ENCODE data around the gene DOCK11.

The DOCK11 gene

GRCh38 chrX:118669435-118669834, 173.8 kb downstream of the DOCK11 start:
- Histone ChIP-seq H3K4me3 (no peak overlapping the region), H3K9ac (no peak overlapping the region), H4K20me1 (no peaks in the 10 kb centered on the region), H3K27ac (no peak overlapping the region), H3K4me1 (no peaks in the 10 kb centered on the region), H3K36me3 (peaks cover 29% of the 10 kb centered on the region), H3K4me2 (no peak overlapping the region), H3K9me3 (no peaks in the 10 kb centered on the region), H3K27me3 (no peaks in the 10 kb centered on the region)
- TF ChIP-seq Cebpa-rat (IDR thresholded peaks at IDR 0.05), result no peak

GRCh38 chrX:118675326-118675965, 179.8 kb downstream of the DOCK11 start:
- no peak overlapping the region for H3K4me3 ChIP-seq

GRCh38 chrX:118675966-118676349, 180.3 kb downstream of the DOCK11 start:
- Histone ChIP-seq H3K9me3 (no peaks in the 10 kb centered on the region), H3K9ac (no peak overlapping the region), H3K27me3 (no peaks in the 10 kb centered on the region), H3K4me3 (no peak overlapping the region), H3K4me2 (no peak overlapping the region), H3K36me3 (peaks cover 56% of the 10 kb centered on the region), H4K20me1 (no peaks in the 10 kb centered on the region), H3K27ac (no peak overlapping the region), H3K4me1 (no peaks in the 10 kb centered on the region)
- TF ChIP-seq Cebpa-rat (IDR thresholded peaks at IDR 0.05), result no peak

More at GRCh38 chrX:118675326-118675965, 179.8 kb downstream of the DOCK11 start:
- Histone ChIP-seq H3K9me3 (no peaks in the 10 kb centered on the region), H4K20me1 (no peaks in the 10 kb centered on the region), H3K36me3 (peaks cover 53% of the 10 kb centered on the region), H3K27ac (no peak overlapping the region), H3K9ac (no peak overlapping the region), H3K4me1 (no peaks in the 10 kb centered on the region), H3K4me2 (no peak overlapping the region), H3K27me3 (no peaks in the 10 kb centered on the region)
- no peak for TF ChIP-seq Cebpa-rat (IDR thresholded peaks at IDR 0.05)

- no peaks in the 10 kb centered on the region for H3K27me3 ChIP-seq
- H3K4me3 ChIP-seq, result no peak overlapping the region
- H3K4me1 ChIP-seq, result no peaks in the 10 kb centered on the region
- no peak overlapping the region for H3K4me2 ChIP-seq
- no peaks in the 10 kb centered on the region for H4K20me1 ChIP-seq
- no peak overlapping the region for H3K27ac ChIP-seq
- no peak for TF ChIP-seq Cebpa-rat (IDR thresholded peaks at IDR 0.05)
- H3K9ac ChIP-seq, result no peak overlapping the region
- peaks cover 58% of the 10 kb centered on the region for H3K36me3 ChIP-seq
- H3K9me3 ChIP-seq, result no peaks in the 10 kb centered on the region
Measured at GRCh38 chrX:118677318-118677717, 181.7 kb downstream of the DOCK11 start.

GRCh38 chrX:118679290-118679689, 183.7 kb downstream of the DOCK11 start:
- Histone ChIP-seq H3K4me3 (no peak overlapping the region), H3K27me3 (no peaks in the 10 kb centered on the region), H3K36me3 (peaks cover 46% of the 10 kb centered on the region)

GRCh38 chrX:118682258-118683014, 186.8 kb downstream of the DOCK11 start:
- H3K9ac ChIP-seq, result no peak overlapping the region
- H3K27me3 ChIP-seq, result no peaks in the 10 kb centered on the region
- no peak for TF ChIP-seq Cebpa-rat (IDR thresholded peaks at IDR 0.05)
- no peak overlapping the region for H3K4me3 ChIP-seq
- no peaks in the 10 kb centered on the region for H3K9me3 ChIP-seq
- H3K27ac ChIP-seq, result no peak overlapping the region
- H4K20me1 ChIP-seq, result no peaks in the 10 kb centered on the region
- H3K4me1 ChIP-seq, result no peaks in the 10 kb centered on the region
- peaks cover 34% of the 10 kb centered on the region for H3K36me3 ChIP-seq
- no peak overlapping the region for H3K4me2 ChIP-seq

More at GRCh38 chrX:118679290-118679689, 183.7 kb downstream of the DOCK11 start:
- no peak overlapping the region for H3K9ac ChIP-seq
- H3K4me1 ChIP-seq, result no peaks in the 10 kb centered on the region
- H3K27ac ChIP-seq, result no peak overlapping the region
- H3K9me3 ChIP-seq, result no peaks in the 10 kb centered on the region
- no peaks in the 10 kb centered on the region for H4K20me1 ChIP-seq
- no peak for TF ChIP-seq Cebpa-rat (IDR thresholded peaks at IDR 0.05)
- no peak overlapping the region for H3K4me2 ChIP-seq

- TF ChIP-seq Cebpa-rat (IDR thresholded peaks at IDR 0.05), result no peak
- H3K4me1 ChIP-seq, result no peaks in the 10 kb centered on the region
- H3K4me2 ChIP-seq, result no peak overlapping the region
Measured at GRCh38 chrX:118685393-118685792, 189.8 kb downstream of the DOCK11 start.

GRCh38 chrX:118688935-118689334, 193.3 kb downstream of the DOCK11 start:
- Histone ChIP-seq H3K9me3 (no peaks in the 10 kb centered on the region), H3K27ac (no peak overlapping the region), H3K36me3 (peaks cover 15% of the 10 kb centered on the region), H3K4me2 (no peak overlapping the region), H3K4me3 (no peak overlapping the region), H3K9ac (no peak overlapping the region), H3K4me1 (no peaks in the 10 kb centered on the region), H3K27me3 (no peaks in the 10 kb centered on the region), H4K20me1 (no peaks in the 10 kb centered on the region)
- no peak for TF ChIP-seq Cebpa-rat (IDR thresholded peaks at IDR 0.05)

More at GRCh38 chrX:118685393-118685792, 189.8 kb downstream of the DOCK11 start:
- Histone ChIP-seq H3K36me3 (peaks cover 28% of the 10 kb centered on the region), H3K9me3 (no peaks in the 10 kb centered on the region), H3K27me3 (no peaks in the 10 kb centered on the region), H3K4me3 (no peak overlapping the region), H3K9ac (no peak overlapping the region), H4K20me1 (no peaks in the 10 kb centered on the region), H3K27ac (no peak overlapping the region)

- Histone ChIP-seq H3K4me3 (no peak overlapping the region), H3K27ac (no peak overlapping the region), H3K9me3 (no peaks in the 10 kb centered on the region), H3K4me2 (no peak overlapping the region), H3K9ac (no peak overlapping the region), H4K20me1 (no peaks in the 10 kb centered on the region), H3K4me1 (peaks cover 5% of the 10 kb centered on the region; the same call in 1 of the 2 replicates), H3K36me3 (0 out of 2 replicates have a peak, but pooled peaks cover 5% of the 10 kb centered on the region), H3K27me3 (no peaks in the 10 kb centered on the region)
- TF ChIP-seq Cebpa-rat (IDR thresholded peaks at IDR 0.05), result no peak
Measured at GRCh38 chrX:118693843-118694242, 198.2 kb downstream of the DOCK11 start.

- TF ChIP-seq Cebpa-rat (IDR thresholded peaks at IDR 0.05), result no peak
- Histone ChIP-seq H3K4me2 (no peak overlapping the region), H3K9me3 (no peaks in the 10 kb centered on the region), H3K27ac (no peak overlapping the region), H4K20me1 (no peaks in the 10 kb centered on the region), H3K4me3 (no peak overlapping the region), H3K4me1 (peaks cover 6% of the 10 kb centered on the region; the same call in 1 of the 2 replicates), H3K36me3 (0 out of 2 replicates have a peak, but pooled peaks cover 5% of the 10 kb centered on the region), H3K27me3 (no peaks in the 10 kb centered on the region), H3K9ac (no peak overlapping the region)
Measured at GRCh38 chrX:118694638-118695037, 199.0 kb downstream of the DOCK11 start.

Measured in BLaER1 (cell line).